CD4-positive, alpha-beta T cell treated with Interleukin-21 for 1 hour (primary cell): ENCODE measurements around the gene KATNAL2.

Experiments
- DNase-seq: peaks from one replicate; pipeline ENCODE4 v3.0.0-alpha.2; 2020

Gene KATNAL2

DNA sequence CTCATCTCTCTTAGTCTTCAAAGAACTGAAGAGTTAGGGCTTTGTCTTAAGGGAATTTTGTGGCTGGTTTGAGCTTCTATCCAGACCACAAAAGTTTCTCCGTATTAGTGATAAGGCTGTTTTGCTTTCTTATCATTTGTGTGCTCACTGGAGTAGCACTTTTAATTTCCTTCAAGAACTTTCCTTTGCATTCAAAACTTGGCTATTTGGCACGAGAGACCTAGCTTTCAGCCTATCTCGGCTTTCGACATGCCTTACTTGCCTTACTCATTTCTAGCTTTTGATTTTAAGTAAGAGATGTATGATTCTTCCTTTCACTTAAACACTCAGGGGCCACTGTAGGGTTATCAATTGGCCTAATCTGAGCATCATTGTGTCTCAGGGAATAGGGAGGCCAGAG lies 203.0 kb downstream of the KATNAL2 start:
- no peak for DNase-seq

DNA sequence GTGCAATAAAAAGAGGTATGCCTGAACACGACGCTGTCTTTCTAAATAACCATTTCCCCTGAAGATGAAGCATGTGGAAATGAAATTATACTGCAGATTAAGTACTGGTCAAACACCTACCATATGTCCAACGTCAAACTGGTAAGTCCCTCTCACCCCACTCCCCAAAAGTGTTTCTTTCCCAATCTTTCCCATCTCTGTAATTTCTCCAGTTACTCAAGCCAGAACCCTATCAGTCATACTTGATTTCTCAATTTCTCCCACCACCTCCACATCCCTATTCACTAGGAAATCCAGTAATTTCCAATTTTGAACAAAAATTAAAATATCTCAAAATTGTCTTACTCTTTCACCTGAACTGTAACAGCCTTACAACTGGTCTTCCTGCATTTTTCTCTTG lies 203.7 kb downstream of the KATNAL2 start:
- DNase-seq, result no peak

DNA sequence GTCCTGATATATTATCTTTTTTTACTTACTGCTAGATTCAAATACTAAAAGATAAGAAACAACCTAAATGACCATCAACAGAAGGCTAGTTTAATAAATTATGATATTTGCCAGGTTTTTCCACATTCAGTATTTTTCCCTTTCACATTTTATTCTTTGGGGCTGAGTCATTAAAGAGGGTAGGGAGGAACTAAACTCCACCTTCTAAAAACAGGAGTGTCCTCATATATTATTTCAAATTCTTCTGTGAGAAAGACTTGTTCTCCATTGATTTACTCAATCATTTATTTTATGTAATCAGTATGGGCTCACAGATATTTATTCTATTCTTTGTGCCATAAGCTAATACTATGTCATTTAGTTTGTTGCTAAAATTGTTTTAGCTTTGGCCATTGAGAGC lies 223.9 kb downstream of the KATNAL2 start:
- no peak for DNase-seq

DNA sequence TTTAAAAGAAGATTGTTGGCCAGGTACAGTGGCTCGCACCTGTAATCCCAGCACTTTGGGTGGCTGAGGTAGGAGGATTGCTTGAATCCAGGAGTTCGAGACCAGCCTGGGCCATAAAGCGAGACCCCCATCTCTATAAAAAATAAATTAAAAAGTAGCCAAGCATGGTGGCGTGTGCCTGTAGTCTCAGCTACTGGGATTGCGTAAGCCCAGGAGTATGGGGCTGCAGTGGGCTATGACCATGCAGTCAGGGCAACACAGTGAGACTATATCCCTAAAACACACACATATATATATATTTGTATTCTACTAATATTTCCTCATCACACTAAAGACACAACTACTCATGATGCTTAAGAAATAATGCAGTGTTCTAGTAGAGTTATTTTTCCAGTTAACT lies 225.8 kb downstream of the KATNAL2 start:
- no peak for DNase-seq

DNA sequence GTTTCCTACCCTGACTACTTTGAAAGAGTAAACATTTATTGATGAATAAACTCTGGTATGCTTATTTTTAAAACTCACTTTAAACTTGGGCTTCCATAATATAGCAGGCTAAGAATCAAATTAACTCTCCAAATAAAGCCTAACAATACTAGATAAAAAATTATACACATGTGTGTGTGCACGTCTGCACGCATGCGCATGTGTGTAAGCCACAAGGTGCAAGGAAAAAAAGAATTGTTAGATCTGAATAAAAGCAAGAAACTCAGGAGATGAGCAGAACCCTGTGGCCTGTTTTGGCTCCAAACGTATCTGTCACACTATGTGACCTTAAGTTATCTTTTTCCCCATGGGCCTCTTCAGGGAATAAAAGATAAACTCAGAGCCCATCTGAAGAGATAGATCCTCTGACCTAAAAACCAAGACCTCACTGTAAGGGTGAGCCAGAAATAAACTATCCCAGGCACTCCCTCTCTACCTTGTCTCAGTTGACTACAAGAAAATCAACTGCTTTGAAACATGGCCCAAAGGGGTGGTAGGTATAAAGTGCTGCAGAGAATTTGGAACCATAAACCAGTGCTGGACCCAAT lies 226.6 kb downstream of the KATNAL2 start:
- DNase-seq, result no peak

DNA sequence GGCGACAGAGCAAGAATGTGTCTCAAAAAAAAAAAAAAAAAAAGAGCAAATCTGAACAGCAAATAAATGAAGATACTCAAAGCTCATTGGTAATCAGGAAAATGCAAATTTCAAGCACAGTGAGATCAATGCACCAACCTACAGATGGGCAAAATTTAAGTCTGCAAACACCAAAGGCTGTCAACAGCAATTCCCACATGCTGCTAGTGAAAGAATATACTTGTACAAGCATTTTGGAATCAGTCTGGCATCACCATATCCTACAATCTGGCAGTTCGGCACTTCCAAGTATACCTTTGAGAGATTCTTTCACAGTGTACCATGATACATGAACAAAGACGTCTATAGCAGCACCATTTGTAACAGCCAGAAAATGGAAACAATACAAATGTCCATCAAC lies 228.8 kb downstream of the KATNAL2 start:
- no peak for DNase-seq

DNA sequence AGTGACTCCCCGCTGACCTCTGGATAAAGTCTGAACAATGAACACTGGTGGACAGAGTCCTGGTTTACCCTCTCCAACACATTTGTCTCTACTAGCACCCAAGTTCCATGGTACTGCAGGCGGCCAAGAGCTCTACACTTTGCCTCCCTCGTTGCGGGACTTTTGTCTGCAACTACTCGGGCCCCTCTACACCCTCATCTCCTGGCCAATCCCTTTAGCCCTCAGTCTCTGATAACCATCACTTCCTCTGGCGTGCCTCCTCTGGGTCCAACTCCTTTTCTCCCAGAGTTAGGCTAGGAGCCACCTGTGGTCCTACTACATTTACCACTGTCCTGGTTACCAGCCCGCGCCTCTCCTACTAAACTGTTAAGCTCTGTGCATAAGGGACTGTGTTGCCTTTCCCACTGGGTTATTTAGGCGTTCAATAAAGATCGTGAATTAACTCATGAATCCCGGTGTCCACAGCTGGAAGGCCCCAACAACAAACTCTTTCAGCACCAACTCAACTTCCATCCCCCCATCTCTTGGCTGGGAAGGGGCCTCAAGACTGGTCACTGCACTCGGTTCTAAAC lies 232.1 kb downstream of the KATNAL2 start:
- no peak for DNase-seq

DNA sequence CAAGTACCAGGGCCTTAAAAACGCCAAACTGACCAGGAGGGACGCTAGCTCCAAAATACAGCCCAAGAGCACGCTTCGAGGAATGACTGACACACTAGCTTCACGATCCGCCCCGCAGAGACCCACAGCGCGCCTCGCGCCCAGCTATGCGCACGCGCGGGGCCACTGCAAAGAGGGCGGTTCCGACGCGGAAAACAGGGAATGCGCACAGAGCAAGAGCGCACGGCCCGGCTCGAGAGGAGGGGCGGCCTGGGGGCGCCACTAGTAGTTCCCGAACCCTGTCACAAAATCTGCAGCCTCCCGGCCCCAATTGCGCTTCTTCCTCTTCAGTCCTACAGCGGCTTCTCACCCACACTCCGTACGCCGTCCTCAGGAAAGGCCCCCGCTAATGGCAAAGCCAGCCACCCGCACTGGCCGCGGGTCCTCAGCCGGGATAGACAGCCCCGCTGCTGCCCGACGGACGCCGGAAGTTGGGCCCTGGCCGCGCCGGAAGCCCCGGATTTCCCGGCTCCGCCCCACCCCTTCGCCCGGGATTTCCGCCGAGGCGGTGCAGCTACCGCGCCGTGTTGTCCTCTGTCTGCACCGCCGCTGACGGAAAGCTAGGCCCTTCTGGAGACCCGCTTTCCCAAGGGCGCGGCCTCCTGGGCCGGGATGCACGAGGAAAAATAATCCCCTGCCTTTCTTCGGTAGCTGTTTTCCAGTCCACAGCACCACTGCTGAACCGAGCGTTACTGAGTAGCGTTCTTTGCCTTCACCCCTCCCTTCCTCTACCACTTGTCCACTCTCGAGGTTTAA lies 232.8 kb downstream of the KATNAL2 start, which contains the start of gene HDHD2:
HDHD2 (minus strand) TSS at position 472 of the 795 bp plus-strand sequence. CDS start 14,061 bp downstream, outside the sequence.
- peak; percentile 76 for DNase-seq

DNA sequence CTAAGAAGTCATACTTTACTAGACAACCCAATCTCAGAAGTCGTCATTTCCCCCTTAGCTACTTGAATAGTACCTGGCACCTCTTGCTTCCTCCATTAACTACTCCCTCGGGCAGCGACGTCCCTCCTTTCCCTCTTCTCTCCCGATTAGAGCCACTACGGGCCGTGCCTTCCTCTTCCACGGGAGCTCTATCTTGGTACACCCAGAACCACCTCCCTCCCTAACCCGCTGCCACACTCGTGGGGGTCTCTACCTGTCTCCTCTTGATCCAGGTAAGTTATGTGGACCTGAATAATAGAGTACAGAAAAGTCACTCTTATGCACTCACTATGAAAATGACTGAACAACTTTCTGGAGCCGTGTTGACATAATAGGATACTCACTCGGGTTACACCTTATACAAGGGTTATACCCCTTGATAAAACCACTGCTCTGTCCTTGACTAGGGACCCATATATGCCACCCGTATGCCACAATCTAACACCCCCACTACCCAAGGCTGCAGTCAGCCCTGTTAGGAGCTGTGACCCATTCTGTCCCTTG lies 233.5 kb downstream of the KATNAL2 start:
- DNase-seq, result no peak

DNA sequence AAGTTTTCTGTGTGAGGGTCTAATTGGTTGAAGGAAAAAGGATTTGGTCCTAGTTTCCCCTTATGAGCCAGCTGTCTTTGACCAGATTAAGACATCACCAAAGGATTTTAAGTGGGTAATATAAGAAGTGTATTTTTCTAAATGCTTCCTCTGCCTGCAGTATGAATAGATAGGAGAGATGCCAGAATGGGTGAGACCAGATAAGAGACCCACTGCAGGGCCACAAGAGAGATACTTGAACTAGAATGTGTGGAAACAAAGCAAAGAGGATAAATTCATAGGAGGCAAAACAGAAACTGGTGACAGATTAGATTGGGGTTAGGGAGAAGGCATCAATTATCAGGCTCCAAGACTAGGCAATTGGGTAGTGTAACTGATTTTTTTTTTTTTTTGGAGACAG lies 234.0 kb downstream of the KATNAL2 start:
- DNase-seq, result no peak
